Measurements from ENCODE around the gene ARHGDIG.
"Not testable (repeated sequence)": the region's sequence is repeated elsewhere in the genome, so short reads cannot be mapped to it uniquely, and the experiment has no call there.

Gene ARHGDIG

GRCh38 chr16:301950-302349 lies 21.6 kb downstream of the ARHGDIG start:
- no peak for DNase-seq

GRCh38 chr16:303760-304505 lies 23.5 kb downstream of the ARHGDIG start:
- DNase-seq: no peak

DNA sequence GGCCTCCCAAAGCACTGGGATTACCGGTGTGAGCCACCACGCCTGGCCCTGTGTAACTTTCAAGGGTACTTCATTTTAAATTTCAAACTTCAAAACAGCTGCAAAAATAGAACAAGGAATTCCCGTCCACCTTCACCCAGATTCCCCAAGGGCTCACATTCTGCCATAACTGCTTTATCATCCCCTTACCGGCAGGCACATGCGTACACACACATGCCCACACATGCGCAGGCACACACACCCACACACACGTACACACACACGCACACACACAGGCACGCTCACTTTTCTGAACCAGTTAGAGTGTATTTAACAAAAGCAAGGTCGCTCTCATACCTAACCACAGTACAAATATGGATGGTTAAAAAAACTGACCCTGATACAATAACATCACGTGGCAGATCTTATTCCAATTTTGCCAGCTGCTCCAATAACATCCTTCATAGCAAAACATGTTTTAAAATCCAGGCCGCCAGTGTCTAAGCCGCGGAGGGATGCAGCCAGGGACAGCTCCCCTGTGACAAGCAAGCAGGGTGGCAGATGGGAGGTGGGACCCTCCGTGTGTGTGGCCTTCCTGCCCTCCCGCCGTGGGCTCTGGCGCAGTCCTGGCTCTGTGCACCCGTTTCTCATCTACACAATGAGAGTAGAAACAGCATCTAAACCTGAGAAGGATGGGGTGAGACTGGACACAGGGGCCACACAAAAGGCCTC lies 25.7 kb downstream of the ARHGDIG start:
- DNase-seq: no peak

GRCh38 chr16:306911-307370 lies 26.6 kb downstream of the ARHGDIG start:
- no peak for DNase-seq

DNA sequence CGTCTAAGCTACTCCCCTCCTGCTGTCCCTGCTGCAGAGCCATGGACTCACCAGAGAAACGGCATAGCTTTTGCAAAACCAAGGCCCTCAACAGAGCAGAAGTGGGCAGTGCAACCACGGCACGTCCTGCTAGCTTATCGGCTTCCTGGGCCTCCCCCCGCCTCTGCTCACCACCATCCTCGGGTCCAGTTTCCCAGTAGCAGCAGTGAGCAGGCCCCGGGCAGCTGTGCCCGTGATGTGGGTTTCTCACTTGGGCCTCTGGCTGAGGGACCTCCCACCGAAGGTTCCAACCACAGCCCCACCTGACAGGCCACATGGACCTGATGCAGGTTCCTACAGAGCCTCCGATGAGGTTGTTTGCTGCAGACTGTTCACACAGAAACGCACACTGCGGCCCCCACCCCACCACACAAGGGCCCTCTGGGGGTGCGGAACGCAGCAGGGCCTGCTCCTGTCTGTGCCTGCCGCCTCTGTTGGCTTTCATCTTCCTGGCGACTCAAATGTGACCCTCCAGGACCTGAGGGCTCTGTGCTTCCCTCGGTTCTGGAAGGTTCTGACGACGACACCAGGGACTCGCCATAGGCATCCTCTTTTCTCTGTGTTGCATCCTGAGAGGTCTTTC lies 27.4 kb downstream of the ARHGDIG start:
- DNase-seq: no peak

DNA sequence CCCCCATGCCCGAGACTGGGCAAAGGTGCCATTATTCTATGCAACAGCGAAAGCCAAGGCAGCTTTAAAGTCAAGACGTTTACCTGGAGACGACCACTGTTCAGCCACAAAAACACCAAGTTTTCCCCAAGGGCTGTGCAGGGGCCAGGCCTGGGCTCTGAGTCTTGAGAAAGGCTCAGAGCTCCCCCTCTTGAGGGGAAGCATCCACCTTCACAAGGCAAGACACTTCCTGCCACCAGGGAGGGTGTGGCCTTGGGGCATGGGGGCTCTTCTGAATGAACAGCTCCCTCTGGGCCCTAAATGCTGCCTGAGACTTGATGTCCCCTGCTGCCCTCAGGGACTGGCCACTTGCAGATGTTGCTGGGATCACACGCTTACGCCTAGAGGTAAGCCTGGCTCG lies 29.1 kb downstream of the ARHGDIG start:
- no peak for DNase-seq

DNA sequence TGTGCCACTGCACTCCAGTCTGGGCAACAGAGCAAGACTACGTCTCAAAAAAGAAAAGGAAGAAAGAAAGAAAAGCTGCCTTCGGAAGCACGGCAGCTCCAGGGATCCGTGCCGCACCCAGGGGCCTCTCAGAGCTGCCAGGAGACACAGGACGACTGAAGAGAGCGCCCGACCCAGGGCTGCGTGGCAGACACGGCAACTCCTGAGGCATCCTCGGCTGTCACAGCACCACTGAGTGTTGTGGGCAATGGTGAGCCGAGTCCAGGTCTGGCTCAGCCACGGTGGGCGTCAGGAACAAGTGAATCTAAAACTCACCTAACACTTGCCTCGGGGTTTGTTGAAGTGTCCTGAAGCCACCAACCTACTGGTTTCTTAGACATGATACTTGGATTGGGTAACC lies 31.3 kb downstream of the ARHGDIG start:
- no peak for DNase-seq

GRCh38 chr16:314351-314750 lies 34.0 kb downstream of the ARHGDIG start:
- DNase-seq: no peak

DNA sequence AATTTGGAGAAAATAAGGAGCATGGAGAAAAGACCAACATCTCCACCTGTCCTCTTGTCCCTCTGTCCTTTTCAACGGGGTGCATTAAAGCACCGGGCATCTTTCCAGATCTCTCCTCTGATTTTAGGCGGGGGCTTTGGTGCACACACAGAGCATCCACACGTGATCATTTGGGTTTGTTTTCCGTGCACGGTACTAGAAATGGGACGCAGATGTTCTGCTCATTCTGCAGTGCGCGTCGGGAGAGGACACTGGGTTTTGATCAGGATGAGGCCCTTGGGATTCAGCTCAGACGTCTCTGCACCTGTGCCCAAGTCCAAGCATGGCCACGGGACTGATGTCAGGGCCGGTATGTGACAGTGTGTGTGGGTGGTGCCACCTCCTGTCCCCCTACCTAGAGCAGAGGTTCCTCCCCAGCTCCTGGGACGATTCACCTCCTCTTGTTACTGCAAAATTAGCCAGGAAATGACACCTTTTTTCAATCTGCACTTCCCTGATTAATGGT lies 34.5 kb downstream of the ARHGDIG start:
- DNase-seq: no peak

DNA sequence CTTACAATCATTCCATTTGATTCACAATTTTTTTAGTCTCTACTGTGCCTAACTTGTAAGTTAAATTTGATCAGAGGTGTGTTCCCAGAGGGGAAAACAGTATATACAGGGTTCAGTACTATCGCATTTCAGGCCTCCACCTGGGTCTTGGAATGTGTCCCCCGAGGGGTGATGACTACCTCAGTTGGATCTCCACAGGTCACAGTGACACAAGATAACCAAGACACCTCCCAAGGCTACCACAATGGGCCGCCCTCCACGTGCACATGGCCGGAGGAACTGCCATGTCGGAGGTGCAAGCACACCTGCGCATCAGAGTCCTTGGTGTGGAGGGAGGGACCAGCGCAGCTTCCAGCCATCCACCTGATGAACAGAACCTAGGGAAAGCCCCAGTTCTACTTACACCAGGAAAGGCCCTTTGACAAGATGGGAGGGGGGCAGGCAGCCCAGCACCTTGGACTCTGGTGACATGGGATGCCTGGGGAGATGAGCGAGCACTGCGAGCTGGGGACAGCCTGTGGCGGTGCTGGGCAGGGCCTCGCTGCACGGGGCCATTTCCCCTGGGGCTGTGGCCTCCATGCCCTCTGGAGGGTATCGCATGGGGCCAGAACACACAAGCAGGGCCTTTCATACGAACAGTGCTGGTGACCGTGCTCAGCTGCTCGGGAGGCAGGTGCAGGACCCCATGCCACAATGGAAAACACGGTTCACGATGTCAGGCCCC lies 36.5 kb downstream of the ARHGDIG start:
- DNase-seq: no peak

DNA sequence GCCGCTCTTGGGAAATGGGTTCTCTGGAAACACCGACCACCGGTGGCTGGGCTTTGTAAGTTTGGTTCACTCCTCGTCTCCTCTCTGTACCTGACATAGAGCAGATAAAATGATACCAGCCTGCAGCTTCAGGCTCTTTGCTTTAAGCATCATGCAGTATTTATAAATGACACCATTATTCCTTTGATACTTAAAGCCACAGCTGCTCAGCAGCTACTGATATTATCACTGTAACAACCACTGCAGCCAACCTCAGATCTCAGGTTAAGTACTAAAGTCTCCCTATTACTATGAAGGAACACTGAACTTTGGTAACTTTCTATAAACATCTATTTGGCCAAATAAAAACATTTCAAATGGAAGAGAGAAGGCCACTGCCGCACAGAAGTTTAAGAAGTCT lies 37.2 kb downstream of the ARHGDIG start:
- no peak for DNase-seq

- no peak for DNase-seq
Observed at GRCh38 chr16:318628-319027, 38.2 kb downstream of the ARHGDIG start.

GRCh38 chr16:320206-320605 lies 39.8 kb downstream of the ARHGDIG start:
- DNase-seq: no peak

GRCh38 chr16:321532-321931 lies 41.1 kb downstream of the ARHGDIG start:
- DNase-seq: no peak

- DNase-seq: no peak
Observed at GRCh38 chr16:322476-323143, 42.2 kb downstream of the ARHGDIG start.

- no peak for DNase-seq
Observed at GRCh38 chr16:324201-324450, 43.7 kb downstream of the ARHGDIG start.

GRCh38 chr16:324451-325334 lies 44.3 kb downstream of the ARHGDIG start:
- no peak for DNase-seq

GRCh38 chr16:325375-326145 lies 45.2 kb downstream of the ARHGDIG start:
- no peak for DNase-seq

DNA sequence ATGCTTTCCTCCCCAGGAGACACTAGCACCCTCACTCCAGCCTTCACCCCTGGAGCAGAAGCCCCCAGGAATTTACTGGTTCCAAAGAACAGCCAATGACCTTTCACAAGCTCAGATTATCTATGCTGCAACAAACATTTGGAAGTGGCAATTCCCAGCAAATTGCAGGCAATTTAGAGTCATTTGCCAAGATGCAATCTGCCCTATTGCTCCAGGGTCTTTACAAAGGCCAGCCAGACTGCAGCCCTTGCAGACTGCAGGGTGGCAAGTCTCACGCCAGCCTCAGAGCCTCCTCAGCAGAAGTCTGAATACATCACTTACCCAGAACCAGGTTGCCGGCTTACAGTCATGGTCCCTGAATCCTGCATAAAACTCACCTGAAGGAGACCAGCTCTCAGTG lies 50.4 kb downstream of the ARHGDIG start:
- no peak for DNase-seq

DNA sequence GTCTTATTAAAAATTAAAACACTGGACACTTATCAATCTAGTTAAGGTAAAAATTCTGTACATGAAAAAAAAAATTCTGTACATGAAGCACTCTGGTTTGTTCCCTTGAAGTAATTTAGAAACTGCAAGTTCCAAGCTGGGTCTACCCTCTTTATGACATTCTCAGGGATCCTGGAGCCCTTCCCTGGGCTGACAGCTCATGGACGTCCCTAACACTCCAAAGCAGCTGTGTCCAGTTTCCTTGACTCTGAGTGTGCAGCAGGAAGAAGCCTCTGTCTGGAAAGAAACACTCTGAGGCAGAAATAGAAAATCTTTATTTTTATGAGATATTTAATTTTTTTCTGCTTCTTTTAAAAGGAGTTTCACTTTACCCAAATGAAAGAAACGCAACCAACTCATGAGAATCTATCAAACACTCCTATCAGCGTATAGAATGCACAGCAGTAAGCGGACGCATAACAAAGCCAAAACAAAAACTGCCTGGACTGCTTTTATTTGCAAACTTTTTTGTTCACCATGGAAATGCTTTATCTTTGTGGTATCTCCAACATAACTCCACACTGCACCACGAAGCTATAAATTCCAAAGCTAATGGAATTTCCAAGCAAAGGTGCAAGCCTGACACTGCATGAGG lies 50.9 kb downstream of the ARHGDIG start:
- DNase-seq: not testable (repeated sequence)

All from Kasumi-1 (cell line).